HL-60 (cell line): Measurements from ENCODE around the gene KLHL33.
A peak's percentile ranks its signal among the peaks of the same experiment; 100 is the strongest.

ENCODE experiments used
- DNase-seq, 2 experiments: peaks; one replicate each; pipeline ENCODE4 v3.0.0-alpha.2; 2010 to 2020; ENCODE audit warnings: low read depth in 1 of 2, low spot score in 1 of 2
- H3K27ac ChIP-seq: fragments of 250-450 bp; sonication (Bioruptor Pico); replicated peaks from 2 replicates; pipeline ENCODE4 v1.5.1; 2020; ENCODE audit warnings: mild to moderate bottlenecking, moderate library complexity
- H3K27me3 ChIP-seq: fragments of 250-450 bp; sonication (Bioruptor Pico); 2 replicates; pipeline ENCODE4 v1.5.1; 2021; ENCODE audit warnings: mild to moderate bottlenecking, moderate library complexity; ENCODE audit not compliant: insufficient read depth, poor library complexity, severe bottlenecking
- H3K4me3 ChIP-seq: replicated peaks from 2 replicates; pipeline ENCODE4 v1.5.1; 2011; ENCODE audit warnings: mild to moderate bottlenecking, control low read depth, low read length; ENCODE audit not compliant: insufficient read depth
- CTCF ChIP-seq: IDR thresholded peaks from one replicate; pipeline ENCODE4 v1.5.1; 2011; ENCODE audit warnings: low read length, control low read depth, inconsistent platforms; ENCODE audit not compliant: insufficient read depth
- GABPA ChIP-seq: IDR thresholded peaks from 2 replicates; pipeline ENCODE4 v1.6.1; 2012; ENCODE audit warnings: low read depth
- POLR2AphosphoS5 ChIP-seq: IDR thresholded peaks from 2 replicates; pipeline ENCODE4 v1.6.1; 2012; ENCODE audit warnings: low read depth
- REST ChIP-seq: IDR thresholded peaks from 2 replicates; pipeline ENCODE4 v1.6.1; 2012; ENCODE audit warnings: low read depth; ENCODE audit not compliant: insufficient replicate concordance
- SPI1 ChIP-seq: IDR thresholded peaks from 2 replicates; pipeline ENCODE4 v1.6.1; 2012; ENCODE audit warnings: low read depth, mild to moderate bottlenecking, borderline replicate concordance

KLHL33 gene

GRCh38 chr14:20391505-20391904, 44.5 kb downstream of the KLHL33 start:
- DNase-seq = no peak
- Histone ChIP-seq H3K27me3 (no peaks in the 10 kb centered on the region), H3K4me3 (no peak overlapping the region), H3K27ac (no peak overlapping the region)
- TF ChIP-seq REST = no peak
- TF ChIP-seq SPI1 = no peak
- TF ChIP-seq POLR2AphosphoS5 = no peak
- TF ChIP-seq GABPA = no peak
- TF ChIP-seq CTCF = no peak

GRCh38 chr14:20388159-20388558, 47.8 kb downstream of the KLHL33 start:
- DNase-seq = no peak
- TF ChIP-seq POLR2AphosphoS5 (no peak), CTCF (no peak), SPI1 (no peak), GABPA (no peak), REST (no peak)
- Histone ChIP-seq H3K4me3 (no peak overlapping the region), H3K27me3 (no peaks in the 10 kb centered on the region), H3K27ac (peak overlapping the region; percentile 45; the same call in 1 of the 2 replicates)

- peak; percentile 80; the same call in 1 of the 2 replicates for TF ChIP-seq SPI1
- TF ChIP-seq POLR2AphosphoS5 = no peak
- no peak for TF ChIP-seq REST
- TF ChIP-seq CTCF = no peak
- TF ChIP-seq GABPA = no peak
- Histone ChIP-seq H3K27ac (peak overlapping the region; percentile 45), H3K4me3 (no peak overlapping the region), H3K27me3 (no peaks in the 10 kb centered on the region)
- peak; percentile 51 to 83 for DNase-seq
Observed at GRCh38 chr14:20387576-20387975, 48.4 kb downstream of the KLHL33 start.
